HG02798 (cell line): ENCODE results near the gene PAK4.

Source experiments
- ATAC-seq: cut with Tn5 transposase; IDR thresholded peaks from one replicate; pipeline ENCODE4 v1.9.1; 2021; ENCODE audit warnings: mild to moderate bottlenecking; ENCODE audit not compliant: unreplicated experiment, poor library complexity

The PAK4 gene

GRCh38 chr19:39145180-39145953 lies 19.8 kb downstream of the PAK4 start:
- no peak for ATAC-seq

DNA sequence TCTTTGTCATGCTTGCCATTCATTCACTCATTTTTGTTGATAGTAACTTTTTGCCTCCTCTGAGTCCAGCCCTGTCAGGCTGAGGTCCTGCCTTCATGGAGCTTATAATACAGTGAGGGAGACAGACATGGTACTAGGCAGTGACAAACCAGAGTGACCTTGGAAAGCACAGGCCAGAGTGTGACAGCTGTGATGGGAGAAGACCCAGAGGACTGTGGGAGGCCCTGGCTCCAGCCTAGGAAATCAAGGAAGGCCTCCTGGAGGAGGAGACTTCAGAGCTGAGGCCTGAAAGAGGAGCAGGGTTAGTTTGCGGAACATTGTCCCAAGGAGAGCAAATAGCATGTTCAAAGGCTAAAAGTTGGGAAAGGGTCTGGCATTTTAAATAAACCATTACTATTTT lies 20.5 kb downstream of the PAK4 start:
- no peak for ATAC-seq

DNA sequence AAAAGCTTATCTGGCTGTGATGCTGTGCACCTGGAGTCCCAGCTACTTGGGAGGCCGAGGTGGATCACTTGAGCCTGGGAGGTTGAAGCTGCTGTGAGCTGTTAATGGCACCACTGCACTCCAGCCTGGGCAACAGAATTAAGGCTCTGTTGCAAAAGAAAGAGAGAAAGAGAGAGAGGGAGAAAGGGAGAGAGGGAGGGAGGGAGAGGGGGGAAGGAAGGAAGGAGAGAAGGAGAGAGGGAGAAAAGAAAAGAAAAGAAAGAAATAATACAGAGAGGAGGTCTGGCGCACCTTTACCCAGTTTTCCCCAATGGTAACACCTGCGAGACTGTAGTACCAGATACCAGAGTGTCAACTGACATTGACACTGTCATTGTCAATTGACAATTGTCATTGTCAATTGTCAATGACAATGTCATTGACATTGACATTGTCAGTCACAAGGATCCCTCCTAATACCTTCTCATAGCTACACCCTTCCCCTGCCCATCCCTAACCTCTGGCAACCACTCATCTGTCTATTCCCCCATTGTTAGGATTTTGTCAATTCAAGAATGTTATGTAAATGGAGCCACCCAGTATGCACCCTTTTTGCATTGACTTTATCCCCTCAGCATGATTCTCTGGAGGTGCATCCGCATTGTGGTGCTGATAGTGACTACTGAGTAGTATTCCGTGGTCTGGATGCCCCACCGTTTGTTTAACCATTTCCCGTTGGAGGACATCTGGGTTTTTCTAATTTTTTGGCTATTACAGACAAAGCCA lies 21.3 kb downstream of the PAK4 start:
- no peak for ATAC-seq

DNA sequence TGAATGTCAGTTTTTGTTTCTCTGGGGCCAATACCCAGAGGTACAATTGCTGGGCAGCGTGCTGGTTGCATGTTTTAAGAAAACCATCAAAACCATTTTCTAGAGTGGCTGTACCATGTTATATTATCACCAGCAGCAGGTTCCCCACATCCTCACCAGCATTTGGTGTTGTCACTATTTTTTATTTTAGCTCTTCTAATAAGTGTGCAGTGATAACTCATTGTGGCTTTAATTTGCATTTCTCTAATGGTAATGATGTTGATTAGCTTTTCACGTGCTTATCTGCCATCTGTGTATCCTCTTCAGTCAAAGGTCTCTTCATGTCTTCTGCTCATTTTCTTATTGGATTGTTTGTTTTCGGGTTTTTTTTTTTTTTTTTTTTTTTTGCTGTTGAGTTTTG lies 21.9 kb downstream of the PAK4 start:
- ATAC-seq: no peak

DNA sequence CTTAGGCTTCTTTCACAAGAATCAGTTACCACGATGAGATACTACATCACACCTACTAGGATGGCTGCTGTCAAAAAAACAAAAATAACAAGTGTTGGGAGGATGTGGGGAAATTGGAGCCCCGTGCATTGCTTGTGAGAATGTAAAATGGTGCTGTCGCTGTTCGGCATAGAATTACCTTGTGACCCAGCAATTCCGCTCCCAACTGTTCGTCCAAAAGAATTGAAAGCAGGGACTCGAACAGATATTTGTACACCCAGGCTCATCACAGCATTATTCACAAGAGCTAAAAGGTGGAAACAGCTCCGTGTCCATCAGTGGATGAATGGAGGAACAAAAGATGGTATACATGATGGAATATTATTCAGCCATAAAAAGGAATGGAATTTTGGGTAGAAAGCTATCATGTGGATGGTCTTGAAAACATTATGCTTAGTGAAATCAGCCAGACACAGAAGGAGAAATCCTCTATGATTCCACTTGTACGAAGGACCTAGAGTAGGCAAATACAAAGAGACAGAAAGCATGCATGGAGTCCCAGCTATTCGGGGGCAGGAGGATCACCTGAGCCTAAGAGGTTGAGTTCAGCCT lies 23.4 kb downstream of the PAK4 start:
- no peak for ATAC-seq

DNA sequence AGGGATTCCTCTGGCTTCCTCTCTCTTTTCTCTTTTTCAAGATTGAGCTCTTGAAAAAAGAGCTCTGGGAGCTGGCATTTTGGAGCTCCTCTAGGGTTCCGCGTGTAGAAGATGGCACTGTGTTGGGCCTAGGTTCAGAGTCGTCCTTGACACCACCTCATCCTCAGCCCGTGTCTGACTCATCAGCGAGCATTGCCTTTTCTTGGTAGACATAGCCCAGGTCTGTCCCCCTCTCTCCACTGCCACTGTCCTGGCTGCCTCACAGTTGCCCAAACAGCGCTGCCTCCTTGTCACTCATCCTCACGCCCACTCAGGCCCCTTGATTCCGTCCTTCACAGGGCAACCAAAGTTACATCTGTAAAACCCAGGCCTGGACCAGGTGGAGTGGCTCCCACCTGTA lies 24.6 kb downstream of the PAK4 start:
- ATAC-seq: no peak

GRCh38 chr19:39150807-39151600 lies 25.4 kb downstream of the PAK4 start:
- no peak for ATAC-seq

GRCh38 chr19:39152066-39152465 lies 26.5 kb downstream of the PAK4 start:
- ATAC-seq: no peak

GRCh38 chr19:39154100-39154628 lies 28.6 kb downstream of the PAK4 start:
- ATAC-seq: no peak

DNA sequence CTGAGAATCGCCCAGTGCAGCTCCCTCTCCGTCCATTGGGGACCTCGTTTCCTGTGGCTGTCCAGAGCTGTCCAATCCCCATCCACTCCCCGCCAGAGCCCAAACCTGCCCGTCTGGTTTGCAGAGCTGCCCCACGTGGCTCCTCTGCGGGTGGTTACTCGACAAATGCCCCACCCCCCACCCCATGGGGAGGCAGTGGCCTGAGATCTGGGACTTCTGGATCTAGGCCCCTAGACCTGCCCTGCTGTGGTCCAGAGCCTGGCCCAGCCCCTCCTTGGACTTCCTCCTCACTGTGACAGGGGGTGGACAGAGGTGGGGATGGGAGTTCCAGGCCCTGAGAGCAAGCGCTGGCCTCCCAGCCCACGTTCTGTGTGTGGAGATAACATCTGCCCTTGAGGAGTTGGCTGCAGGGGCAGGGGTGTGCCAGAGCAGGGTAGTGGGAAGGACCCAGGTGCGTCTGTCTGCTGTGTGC lies 29.1 kb downstream of the PAK4 start:
- ATAC-seq: no peak

DNA sequence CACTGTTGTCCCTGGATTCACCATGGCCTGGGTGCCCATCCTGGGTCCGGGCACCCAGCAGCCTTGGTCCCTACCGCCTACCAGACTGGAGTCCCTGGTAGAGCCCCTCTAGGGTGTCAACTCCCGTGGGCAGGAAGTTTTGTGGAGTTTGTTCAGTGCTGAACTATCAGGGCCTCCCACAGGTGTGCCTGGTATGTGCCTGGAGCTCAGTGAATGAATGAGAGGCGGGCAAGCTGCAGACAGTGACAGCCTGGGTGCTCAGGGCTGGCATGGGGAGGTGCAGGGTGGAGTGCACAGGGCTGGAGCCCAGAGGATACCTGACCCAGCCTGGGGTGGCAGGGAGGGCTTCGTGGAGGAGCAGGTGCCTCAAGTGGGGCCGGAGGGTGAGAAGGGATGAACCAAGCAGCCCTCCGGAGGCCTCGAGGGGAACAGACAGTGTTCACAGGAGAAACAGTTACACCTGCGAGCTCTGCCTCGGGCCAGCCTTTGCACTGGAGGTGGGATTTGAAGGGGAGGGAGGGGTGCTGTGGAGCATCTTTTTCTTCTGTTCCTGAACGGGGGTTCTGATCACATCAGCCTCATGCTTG lies 29.6 kb downstream of the PAK4 start:
- no peak for ATAC-seq

DNA sequence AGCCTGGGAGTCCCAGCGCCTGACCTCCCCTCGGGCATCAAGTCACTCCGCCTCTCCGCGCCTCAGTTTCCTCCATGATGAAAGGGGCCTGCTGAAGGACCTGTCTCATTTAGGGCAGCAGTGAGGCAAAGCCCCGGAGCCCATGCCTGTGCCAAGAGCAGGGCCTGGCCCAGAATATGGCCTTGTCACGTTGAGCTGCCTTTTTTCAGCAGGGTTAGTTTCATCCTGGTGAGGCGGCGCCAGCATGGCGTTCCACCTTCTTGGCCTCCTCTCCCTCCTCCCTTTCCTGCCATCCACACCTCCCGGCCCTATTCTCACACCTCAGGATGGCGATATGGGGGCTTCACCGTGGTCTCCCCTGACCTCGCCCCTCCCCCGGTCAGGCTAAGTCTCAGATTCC lies 30.2 kb downstream of the PAK4 start:
- ATAC-seq: no peak

DNA sequence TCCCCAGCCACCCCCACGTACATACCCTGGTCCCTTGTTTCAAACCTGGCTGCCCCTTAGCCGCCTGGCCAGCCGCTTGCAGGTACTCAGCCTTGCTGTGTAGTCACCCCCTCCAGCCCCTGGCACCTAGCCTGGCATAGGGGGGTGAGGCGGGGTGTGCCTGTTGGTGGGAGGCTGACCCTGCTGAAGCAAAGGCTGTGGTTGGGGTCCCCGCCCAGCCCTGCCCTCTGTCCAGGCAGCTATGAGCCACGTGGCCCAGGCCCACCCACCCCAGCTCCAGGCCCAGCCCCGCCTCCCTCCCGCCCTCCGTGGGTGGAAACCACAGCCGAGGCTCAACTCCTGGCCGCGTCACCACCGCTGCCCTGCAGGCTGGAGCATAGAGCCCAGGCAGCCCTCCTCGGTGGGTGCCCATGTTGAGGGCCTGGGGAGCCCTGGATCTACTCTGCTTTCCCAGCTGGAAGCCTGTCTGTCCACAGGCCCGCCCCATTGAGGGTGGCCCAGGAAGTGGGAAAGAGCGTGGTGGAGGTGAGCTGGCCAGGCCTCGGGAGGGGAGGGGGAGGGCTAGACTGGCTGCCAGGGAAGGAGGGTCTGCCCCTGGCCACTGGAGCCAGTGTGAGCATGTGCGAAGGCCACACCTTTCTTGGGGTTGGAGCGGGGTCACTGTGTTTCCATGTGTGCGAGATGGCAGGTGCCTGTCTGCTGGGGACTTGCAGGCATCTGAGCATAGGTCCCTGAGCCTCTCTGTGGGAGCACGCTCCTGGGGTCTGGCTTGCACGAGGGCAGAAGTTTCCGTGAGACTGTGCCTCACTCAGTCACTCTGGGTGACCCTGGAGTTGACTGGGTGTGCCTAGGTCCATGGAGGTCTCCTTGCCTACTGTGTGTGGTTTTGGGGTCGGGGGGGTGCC lies 31.0 kb downstream of the PAK4 start:
- no peak for ATAC-seq

GRCh38 chr19:39157275-39157996 lies 31.9 kb downstream of the PAK4 start:
- ATAC-seq: no peak

GRCh38 chr19:39157997-39158389 lies 32.4 kb downstream of the PAK4 start:
- no peak for ATAC-seq

DNA sequence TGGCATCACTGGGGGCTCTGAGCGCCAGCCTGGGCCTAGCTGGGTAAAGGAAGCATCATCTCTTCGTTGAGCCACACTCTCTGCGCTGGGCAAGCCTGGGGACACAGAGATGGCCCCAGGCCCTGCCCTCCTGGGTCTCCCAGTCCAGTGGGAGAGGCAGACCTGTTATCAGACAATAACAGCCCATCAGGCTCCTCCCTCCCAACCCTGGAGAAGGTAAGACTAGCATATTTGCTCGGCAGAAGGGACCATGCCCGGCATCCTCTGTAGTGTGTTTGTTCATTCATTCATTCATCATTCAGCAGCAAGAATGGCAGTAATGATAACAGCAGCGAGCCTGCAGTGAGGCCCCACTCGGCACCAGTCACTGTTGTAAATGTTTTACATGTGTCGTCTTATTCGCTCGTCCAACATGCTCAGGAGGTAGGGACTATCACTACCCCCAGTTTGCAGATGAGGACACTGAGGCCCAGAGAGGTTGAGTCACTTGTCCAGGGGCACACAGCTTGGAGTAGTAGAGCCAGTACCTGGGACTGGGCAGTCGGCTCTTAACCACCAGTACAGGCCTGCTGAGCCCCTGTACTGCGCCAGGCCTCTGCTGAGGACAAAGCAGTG lies 33.2 kb downstream of the PAK4 start:
- ATAC-seq: no peak

DNA sequence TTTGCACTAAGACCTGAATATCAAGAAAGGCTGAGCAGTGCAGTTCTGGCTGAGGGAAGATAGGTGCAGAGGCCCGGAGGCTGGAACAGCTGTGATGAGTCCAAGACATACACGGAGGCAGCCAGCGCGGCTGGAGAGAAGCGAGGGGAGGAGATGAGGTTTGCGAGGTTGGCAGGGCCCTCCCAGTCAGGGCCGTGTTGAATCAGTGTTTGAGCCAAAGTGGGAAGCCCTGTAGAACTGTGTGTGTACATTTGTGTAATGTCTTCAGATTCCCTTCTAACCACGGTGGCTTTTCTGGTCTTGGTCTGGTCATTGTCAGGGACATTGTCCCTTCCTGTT lies 34.9 kb downstream of the PAK4 start:
- no peak for ATAC-seq
